AG09319 (cell line): Measurements from ENCODE around the gene NPAT.

ENCODE experiments used
- DNase-seq: peaks from one replicate; pipeline ENCODE4 v3.0.0-alpha.2; 2010; ENCODE audit warnings: low read depth; ENCODE audit errors: extremely low read depth
- TF ChIP-seq, protein P1 (sequence below): IDR thresholded peaks from 2 replicates; pipeline ENCODE4 v1.5.1; 2011; ENCODE audit warnings: low read depth, mild to moderate bottlenecking, inconsistent platforms, low read length, moderate library complexity

Gene NPAT

DNA sequence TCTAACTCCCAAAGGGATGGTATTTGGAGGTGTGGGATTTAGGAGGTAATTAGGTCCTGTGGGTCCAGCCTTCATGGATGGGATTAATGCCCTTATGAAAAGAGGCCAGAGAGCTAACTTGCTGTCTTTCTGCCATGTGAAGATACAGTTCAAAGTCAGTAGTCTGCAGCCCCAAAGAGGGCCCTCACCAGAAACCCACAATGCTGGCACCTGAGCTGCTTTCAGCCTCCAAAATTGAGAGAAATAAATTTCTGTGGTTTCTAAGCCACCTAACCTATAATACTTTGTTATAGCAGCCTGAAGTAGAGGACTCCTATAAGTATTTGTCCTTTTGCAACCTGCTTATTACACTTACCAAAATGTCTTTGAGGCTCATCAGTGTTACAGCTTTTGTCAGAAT, 16.6 kb upstream of the NPAT start:
- TF ChIP-seq, protein P1, sequence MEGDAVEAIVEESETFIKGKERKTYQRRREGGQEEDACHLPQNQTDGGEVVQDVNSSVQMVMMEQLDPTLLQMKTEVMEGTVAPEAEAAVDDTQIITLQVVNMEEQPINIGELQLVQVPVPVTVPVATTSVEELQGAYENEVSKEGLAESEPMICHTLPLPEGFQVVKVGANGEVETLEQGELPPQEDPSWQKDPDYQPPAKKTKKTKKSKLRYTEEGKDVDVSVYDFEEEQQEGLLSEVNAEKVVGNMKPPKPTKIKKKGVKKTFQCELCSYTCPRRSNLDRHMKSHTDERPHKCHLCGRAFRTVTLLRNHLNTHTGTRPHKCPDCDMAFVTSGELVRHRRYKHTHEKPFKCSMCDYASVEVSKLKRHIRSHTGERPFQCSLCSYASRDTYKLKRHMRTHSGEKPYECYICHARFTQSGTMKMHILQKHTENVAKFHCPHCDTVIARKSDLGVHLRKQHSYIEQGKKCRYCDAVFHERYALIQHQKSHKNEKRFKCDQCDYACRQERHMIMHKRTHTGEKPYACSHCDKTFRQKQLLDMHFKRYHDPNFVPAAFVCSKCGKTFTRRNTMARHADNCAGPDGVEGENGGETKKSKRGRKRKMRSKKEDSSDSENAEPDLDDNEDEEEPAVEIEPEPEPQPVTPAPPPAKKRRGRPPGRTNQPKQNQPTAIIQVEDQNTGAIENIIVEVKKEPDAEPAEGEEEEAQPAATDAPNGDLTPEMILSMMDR: no peak
- DNase-seq: no peak

DNA sequence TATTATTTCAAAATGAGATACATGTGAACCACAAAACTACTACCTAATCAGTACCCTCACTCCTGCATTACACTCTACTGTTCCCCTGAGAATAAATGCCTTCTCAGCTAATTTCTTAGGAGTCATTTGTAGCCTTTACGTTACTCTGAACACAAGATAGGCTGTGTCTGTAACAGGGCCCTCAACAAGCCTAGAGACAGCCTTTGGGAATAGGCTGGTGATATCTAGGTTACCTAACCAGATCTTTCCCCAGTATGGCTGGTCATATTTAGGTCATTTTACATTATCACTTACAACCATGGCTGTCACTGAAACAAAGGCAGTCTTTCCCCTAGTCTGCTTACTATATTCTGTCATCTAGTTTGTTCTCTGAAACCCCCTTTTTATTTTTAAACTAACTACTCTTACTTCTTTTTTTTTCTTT, 14.6 kb upstream of the NPAT start:
- DNase-seq: no peak
- TF ChIP-seq, protein P1: no peak

DNA sequence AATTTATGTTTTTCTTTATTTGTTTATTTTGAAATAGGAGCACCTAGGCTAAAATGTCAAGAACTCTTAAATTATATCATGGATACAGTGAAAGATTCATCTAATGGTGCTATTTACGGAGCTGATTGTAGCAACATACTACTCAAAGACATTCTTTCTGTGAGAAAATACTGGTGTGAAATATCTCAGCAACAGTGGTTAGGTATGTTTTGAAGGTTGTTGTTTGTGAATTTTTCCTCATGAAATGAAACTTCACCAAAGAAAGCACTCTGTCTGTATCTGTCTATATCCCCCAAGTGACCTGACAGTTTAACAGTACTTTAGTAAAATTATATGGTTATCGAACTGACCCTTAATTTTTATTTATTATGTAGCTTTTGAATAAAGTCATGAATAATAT, 13.2 kb upstream of the NPAT start:
- DNase-seq: no peak
- TF ChIP-seq, protein P1: no peak

DNA sequence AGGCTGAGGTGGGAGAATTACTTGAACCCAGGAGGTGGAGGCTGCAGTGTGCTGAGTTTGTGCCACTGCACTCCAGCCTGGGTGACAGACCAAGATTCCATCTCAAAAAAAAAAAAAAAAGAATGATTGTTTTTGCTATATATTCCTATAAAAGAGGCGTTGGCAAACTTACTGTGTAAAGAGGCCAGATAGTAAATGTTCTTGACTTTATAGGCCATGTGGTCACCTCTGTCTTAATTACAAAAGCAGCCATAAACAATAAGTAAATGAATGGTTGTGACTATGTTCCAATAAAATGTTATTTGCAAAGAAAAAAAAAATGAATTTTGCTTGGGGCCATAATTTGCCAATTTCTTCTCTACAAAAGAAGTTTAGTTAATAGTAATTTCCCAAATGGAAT, 12.8 kb upstream of the NPAT start:
- DNase-seq: no peak
- TF ChIP-seq, protein P1: no peak

DNA sequence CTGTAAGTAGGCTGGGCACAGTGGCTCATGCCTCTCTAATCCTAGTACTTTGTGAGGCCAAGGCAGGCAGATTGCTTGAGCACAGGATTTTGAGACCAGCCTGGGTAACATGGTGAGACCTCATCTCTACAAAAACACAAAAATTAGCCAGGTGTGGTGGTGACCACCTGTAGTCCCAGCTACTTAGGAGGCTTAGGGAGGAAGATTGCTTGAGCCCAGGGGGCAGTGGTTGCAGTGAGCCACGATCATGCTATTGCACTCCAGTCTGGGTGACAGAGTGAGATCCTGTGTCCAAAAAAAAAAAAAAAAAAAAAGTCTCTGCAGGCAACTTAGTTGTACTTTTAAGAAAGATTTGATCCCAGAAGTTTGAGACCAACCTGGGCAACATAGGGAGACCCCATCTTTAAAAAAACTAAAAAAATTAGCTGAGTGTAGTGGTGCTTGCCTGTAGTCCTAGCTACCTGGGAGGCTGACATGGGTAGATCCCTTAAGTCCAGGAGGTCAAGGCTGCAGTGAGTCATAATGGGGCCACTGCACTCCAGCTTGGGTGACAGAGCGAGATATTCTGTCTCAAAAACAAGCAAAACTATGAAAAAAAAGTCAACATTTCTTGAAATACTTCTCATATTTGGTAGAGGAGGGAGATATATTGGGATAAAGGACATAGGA, 11.0 kb upstream of the NPAT start:
- no peak for DNase-seq
- TF ChIP-seq, protein P1: no peak

DNA sequence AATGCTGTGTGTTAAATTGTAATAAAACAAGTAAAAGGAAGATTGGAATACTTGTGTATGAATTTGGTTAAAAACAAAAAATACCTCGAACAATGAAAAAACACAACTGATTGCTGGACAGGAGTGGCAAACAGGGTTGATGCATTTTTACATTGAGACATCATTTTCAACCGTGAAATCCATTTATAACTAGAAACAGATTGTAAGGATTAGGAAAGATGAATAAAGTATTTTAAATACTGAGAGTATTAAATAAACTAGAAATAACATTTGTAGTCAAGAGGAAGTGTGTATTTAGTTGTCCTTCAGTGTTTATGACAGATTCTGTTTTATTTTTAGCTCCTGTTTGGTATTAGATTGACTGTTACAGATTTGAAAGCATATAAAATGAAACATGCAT, 5.8 kb upstream of the NPAT start:
- no peak for DNase-seq
- TF ChIP-seq, protein P1: no peak

DNA sequence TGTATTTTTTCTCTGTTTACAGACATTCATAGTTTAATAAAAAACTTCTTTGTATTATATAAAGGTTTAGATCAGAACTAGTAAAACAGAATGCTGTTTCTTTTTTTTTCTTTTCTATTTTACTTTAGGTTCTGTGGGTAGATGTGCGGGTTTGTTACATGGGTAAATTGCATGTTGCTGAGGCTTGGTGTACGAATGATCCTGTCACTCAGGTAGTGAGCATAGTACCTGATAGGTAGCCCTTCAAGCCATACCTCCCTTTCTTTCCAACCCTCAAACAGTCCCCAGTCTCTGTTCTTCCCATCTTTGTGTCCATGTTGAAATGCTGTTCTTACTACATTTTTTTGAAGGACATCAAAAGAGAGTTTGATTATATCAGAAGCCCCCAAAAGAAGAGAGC, 3.6 kb upstream of the NPAT start:
- DNase-seq: no peak
- TF ChIP-seq, protein P1: no peak
